DMS 273 treated with DMSO at 0.1 percent for 48 hours (cell line): Measurements from ENCODE around the gene PLPPR1.
"Not testable (repeated sequence)": the region's sequence is repeated elsewhere in the genome, so short reads cannot be mapped to it uniquely, and the experiment has no call there.

Experiments
- DNase-seq: peaks from one replicate; lab custom pipeline; 2025; lab: John Stamatoyannopoulos, UW

The PLPPR1 gene

GRCh38 chr9:101028346-101029314 lies at the start of gene PLPPR1:
PLPPR1 (plus strand) TSS chr9:101028727.
- DNase-seq: peak; percentile 84

GRCh38 chr9:100989731-100990130 lies 38.8 kb upstream of the PLPPR1 start:
- DNase-seq: no peak

GRCh38 chr9:100990605-100991381 lies 37.7 kb upstream of the PLPPR1 start:
- peak; percentile 40 for DNase-seq

- no peak for DNase-seq
Observed at GRCh38 chr9:100992632-100993031, 35.9 kb upstream of the PLPPR1 start.

GRCh38 chr9:100999906-101000544 lies 28.5 kb upstream of the PLPPR1 start:
- no peak for DNase-seq

- no peak for DNase-seq
Observed at GRCh38 chr9:101005246-101005645, 23.3 kb upstream of the PLPPR1 start.

- DNase-seq: no peak
Observed at GRCh38 chr9:101014566-101014965, 14.0 kb upstream of the PLPPR1 start.

- peak; percentile 87 for DNase-seq
Observed at GRCh38 chr9:101018467-101018866, 10.1 kb upstream of the PLPPR1 start.

GRCh38 chr9:101022704-101023103 lies 5.8 kb upstream of the PLPPR1 start:
- peak; percentile 72 for DNase-seq

- no peak for DNase-seq
Observed at GRCh38 chr9:101025940-101026339, 2.6 kb upstream of the PLPPR1 start.

- peak; percentile 42 for DNase-seq
Observed at GRCh38 chr9:101026824-101027223, 1.7 kb upstream of the PLPPR1 start.

- peak; percentile 42 for DNase-seq
Observed at GRCh38 chr9:101027236-101027635, 1.3 kb upstream of the PLPPR1 start.

- no peak for DNase-seq
Observed at GRCh38 chr9:101027733-101028345, 688 bp upstream of the PLPPR1 start.

- DNase-seq: no peak
Observed at GRCh38 chr9:101029315-101030085, 973 bp downstream of the PLPPR1 start.

GRCh38 chr9:101030086-101030391 lies 1.5 kb downstream of the PLPPR1 start:
- no peak for DNase-seq

- no peak for DNase-seq
Observed at GRCh38 chr9:101032426-101032825, 3.9 kb downstream of the PLPPR1 start.

- DNase-seq: no peak
Observed at GRCh38 chr9:101034222-101034621, 5.7 kb downstream of the PLPPR1 start.

GRCh38 chr9:101035098-101035497 lies 6.6 kb downstream of the PLPPR1 start:
- DNase-seq: no peak

GRCh38 chr9:101037430-101037829 lies 8.9 kb downstream of the PLPPR1 start:
- peak; percentile 58 for DNase-seq

GRCh38 chr9:101038488-101038887 lies 10.0 kb downstream of the PLPPR1 start:
- no peak for DNase-seq

- not testable (repeated sequence) for DNase-seq
Observed at GRCh38 chr9:101039581-101039980, 11.1 kb downstream of the PLPPR1 start.
